Forelimb muscle (tissue), 1 donor: ENCODE measurements around the gene ETNK1. TPM values are rescaled to one million over a fixed set of nuclear protein-coding genes. Genes with fewer than 3 reads are reported as not detected.

Source experiments
- DNase-seq: peaks from one replicate; pipeline ENCODE4 v3.0.0-alpha.2; 2013; ENCODE audit warnings: low read depth
- polyA plus RNA-seq: library from polyadenylated mRNA; unstranded; fragments of 120-200 nt; gene quantifications from one replicate; pipeline ENCODE4 v1.2.1, GENCODE V29; 2013; ENCODE audit not compliant: insufficient read length

The ETNK1 gene
- polyA plus RNA-seq, 1 donor, result 19.7 TPM

DNA sequence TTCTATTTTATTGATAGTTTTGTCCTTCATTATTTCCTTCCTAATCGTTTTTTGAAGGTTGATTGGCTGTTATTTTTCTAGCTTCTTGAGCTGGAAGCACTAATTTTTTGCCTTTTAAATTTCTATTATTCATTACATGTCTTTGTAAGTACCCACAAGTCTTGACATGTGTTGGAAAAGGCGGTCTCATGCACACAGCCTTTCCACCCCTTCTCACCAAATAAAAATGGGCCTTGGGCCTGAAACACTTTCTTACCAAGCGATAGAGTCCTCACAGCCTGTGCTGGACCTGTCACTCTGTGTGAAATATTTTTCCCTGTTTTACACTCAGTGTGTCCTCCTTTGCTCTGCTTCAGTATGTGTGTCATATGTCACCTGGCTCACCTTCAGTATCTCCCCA lies 9.9 kb downstream of the ETNK1 start:
- DNase-seq, result no peak

DNA sequence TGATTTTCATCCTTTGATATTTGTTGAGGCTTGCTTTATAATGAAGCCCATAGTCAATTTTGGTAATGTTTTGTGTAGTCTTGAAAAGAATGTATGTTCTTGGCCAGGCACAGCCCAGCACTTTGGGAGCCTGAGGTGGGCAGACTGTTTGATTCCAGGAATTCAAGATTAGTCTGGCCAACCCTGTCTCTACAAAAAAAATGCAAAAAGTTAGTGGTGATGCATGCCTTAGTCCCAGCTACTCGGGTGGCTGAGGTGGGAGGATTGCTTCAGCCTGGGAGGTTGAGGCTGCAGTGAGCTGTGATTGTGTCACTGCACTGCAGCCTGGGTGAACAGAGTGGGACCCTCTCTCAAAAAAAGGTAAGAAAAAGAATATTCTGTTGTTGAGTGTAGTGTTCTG lies 10.8 kb downstream of the ETNK1 start:
- DNase-seq, result no peak

DNA sequence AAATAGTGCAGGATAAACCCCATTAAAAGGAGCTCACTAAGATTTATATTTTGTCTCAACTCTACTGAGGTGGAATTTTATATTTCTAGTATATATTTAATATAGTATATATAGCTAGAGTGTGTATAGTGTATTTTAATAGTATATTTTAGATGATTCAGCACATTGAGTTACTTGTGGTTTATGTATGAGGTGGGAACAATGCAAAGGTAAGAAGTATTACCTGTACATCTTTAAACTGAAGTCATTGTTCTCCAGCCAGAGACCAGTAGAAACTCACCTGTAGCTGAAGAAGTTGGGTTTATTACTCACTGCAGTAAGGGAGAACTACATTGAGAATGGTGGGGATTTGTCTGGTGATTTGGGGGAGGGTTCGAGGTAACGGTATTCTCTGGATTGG lies 15.9 kb downstream of the ETNK1 start:
- no peak for DNase-seq

DNA sequence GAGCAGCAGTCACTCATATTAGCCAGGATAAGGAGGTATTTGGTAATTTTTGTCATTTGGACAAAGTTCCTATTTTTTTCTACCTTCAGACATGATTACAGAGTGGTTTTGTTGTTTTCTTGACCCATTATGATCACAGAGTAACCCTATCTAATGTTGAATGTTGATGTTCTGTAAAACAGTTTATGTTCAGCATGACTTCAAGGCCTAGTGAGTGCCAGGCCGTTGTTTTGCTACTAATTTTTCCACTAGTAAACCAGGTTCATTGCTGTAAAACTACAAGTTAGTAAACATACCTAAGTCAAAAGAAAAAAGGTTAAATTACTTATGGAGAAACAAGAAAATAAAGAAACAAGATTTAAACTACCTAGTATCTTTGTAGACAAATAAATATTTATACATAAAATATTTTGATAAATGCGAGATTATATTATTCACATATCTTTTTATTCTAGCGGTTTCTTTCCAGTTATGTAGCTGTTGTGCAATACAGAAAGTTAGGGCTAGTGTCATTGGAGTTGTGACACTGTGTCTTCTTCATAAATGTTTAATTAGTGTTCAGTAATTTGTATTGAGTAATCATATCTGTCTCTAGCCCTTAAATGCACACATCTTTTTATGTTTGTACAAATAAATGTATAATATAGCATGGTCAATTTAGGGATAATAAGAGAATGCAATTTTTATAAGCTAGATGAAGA lies 16.5 kb downstream of the ETNK1 start:
- no peak for DNase-seq

DNA sequence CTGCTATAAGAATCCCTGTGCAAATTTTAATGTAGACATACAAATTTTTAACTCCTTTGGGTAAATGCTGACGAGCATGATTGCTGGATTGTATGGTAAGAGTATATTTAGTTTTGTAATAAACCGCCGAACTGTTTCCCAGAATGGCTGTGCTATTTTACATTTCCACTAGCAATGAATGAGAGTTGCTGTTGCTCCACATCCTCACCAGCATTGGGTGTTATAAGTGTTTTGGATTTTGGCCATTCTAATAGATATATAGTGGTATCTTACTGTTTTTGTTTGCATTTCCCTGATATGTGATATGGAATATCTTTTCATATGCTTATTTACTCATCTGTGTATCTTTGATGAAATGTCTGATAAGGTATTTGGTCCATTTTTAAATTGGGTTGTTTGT lies 23.7 kb downstream of the ETNK1 start:
- DNase-seq, result no peak

DNA sequence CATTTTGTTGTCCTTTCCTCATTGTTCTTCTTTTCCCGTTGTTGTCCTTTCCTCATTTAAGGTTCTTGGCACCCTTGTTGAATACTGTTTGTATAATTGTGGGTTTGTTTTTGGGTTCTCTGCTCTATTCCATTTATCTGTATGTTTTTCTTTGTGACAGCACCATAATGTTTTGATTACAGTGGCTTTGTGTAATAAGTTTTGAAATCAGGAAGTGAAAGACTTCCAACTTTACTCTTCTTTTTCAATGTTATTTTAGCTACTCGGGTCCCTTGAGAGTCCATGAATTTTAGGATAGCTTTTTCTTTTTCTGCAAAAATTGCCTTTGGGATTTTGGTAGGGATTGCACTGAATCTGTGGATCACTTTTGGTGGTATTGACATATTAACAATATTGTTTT lies 28.1 kb downstream of the ETNK1 start:
- DNase-seq, result no peak

DNA sequence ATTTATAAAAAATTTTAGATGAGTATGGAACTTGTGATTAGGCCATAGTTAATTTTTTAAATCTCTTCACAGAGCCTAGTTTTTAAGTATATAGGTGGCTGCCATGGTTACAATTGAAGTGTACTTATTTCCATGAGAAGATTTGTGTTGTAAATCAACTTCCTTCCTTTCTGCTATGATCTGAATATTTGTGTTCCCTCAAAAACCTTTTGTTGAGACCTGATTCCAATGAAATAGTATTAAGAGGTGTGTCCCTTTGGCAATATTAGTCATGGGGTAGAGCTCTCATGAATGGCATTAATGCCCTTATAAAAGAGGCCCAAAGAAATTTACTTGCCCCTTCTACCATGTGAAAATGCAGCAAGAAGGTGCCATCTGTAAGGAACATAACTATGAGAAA lies 28.8 kb downstream of the ETNK1 start:
- DNase-seq, result no peak

DNA sequence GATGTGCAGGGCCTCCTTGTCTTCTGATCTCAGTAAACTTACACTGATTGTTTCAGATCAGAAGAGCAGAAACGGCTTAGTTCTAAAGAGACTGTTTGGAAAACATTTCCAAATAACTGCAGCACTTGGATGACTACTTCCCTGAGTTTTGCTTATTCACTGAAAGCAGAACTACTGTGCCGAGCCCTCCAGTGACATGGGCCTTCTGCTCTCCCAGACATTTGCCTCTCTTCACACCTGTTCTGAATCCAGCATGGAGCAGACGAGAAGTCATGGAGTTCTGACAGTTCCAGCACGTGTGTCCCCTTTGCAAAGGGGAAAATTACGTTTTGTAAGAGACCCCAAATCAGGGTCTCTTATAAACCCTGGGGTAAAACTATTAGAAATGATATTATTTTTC lies 31.4 kb downstream of the ETNK1 start:
- no peak for DNase-seq

DNA sequence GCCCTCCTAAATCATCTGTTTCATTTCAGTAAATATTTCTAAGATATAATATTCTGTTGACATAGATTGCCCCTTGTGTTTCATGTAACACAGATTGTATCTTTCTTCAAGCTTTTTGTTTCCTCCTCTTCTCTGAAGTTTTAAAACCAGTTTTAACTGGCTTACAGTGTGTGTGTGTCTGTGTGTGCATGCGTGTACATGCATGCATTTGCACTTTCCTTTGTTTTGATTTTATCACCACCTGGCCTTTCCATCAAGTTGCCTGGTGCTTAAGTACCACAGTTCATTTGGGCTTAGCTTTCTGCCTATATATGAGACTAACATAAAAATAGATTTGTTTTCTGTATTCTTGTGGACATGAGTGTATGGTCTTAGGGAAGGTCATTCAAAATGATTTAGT lies 31.9 kb downstream of the ETNK1 start:
- no peak for DNase-seq

DNA sequence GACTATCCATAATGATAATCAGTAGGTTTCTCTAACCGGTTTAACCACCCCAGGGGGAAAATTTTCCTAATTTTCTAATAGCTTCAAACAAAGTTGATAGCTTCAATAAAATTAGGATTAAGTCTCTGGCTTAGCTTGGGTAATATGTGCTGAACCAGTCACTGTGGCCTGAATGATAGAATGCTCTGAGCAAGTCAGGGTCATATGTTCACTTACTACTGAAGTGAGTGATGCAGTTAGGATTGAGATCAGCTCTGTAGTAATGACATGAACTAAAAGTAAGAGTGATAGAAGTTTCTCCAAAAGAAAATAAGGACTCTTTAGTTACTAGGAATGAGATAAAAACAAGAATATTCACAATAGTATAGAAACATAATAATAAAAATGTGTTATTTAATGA lies 32.6 kb downstream of the ETNK1 start:
- DNase-seq, result no peak

DNA sequence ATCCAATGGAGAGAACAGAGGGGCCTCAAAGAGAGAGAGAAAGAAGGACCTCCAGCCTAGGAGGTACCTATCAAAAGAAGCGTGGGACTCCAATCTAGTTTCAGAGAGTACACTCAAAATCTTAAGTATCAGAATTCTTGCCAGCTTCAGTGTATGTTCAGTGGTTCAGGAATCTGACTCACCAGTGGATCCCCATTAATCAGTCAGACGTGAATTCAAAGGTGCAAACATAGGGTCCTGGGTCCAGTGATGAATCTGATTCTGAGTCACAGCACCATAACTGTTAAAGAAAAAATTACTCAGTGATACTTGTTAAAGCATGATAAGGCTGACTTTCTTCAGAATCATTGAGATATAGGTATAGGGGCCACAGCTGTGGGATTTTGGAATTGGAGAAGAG lies 33.2 kb downstream of the ETNK1 start:
- no peak for DNase-seq

DNA sequence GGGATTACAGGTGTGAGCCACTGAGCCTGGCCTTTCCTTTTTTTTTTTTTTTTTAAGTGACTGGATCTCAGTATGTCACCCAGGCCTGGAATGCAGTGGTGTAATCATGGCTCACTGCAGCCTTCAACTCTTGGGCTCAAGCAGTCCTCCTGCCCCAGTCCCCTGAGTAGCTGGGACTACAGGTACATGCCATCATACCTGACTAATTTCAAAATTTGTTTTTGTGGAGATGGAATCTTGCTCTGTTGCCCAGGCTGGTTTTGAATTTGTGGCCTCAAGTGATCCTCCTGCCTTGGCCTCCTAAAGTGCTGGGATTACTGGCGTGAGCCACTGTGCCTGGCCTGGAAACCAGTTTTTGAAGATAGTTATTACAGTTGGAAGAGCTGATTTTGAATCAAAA lies 37.4 kb downstream of the ETNK1 start:
- no peak for DNase-seq

DNA sequence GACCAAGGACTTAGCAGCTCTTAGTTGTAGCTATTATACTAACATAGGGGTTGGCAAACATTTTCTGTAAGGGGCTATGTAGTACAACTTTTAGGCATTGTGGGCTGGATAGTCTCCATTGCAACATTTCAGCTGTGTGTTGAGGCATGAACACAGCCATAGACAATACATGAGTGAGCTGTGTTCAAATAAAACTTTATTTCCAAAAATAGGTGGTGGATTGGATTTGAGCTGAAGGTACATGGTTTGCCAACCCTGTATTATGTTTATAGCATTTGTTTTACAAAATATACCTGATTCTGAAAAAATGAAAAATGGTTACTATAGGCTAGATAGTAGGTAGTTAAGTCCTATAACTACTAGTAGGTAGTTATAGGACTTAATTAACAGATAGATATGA lies 40.5 kb downstream of the ETNK1 start:
- DNase-seq, result no peak

DNA sequence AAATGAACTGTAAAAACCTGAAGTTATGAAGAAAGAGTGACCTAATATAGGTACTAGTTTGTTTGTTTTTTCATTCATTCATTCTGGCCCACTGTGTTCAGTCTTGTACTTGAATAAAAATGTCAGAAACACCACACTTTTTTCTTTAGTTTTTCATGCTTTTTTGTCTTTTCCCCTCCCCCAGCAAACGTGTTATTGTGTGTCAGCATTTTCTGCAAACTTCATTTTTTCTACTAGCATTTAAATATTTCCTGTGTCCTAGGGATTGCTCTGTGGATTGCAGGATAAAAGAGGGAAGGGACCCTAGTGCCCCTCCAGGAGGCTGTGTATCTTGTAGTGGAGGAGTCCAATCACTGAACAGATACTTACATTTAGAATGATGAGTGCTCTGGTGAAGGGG lies 42.2 kb downstream of the ETNK1 start:
- no peak for DNase-seq

DNA sequence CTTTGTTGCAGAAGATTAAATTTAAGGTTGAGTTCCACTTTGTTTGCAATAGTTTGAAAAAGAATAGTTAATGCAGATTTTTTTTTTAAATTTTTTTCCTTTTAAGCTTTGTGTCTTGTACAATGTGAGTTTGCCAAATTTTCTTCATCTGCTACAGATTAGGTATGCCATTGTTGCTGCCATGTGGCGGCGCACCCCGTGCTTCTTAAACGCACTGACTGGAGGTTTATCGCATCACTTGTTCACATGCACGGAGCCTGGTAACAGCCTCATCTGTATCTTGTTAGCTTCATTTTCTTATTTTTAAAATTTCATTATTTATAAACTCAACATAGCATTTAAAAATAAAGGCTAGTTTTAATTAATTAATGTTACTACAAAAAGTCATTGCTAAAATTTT lies 43.5 kb downstream of the ETNK1 start:
- DNase-seq, result no peak

DNA sequence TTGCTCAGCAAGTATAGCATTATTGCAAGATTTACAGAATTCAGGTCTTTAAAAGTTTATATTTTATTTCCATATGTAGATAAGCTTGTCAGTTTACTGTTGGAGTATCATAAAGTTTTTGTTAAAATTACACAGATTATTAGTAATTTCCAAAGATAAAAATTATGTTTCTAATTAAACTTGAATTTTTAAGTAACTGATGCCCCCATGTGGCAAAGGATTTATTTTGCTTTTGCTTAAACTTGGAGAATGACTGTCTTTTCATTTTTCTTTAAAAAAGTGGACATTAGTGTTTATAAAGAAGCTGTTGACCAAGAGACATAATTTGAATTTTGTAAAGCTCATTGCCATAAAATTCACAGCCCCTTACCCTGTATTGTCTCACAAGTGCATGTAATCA lies 45.8 kb downstream of the ETNK1 start:
- no peak for DNase-seq

DNA sequence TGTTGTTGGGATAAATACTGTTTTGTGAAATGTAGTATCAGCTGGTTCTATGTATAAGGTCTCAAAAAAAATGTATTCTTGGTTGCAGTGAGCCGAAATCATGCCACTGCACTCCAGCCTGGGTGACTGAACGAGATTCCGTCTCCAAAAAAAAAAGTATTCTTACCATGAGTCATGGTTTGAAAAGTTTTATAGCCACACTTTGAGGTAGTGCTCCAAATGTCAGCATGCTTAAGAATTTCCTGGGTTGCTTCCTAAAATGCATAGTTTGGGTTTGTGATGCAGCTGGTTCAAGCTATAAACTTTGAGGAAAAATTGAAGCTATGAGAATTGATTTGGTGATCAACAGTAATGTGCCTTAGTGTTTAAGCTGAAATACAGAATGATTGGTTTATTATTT lies 48.0 kb downstream of the ETNK1 start:
- no peak for DNase-seq

DNA sequence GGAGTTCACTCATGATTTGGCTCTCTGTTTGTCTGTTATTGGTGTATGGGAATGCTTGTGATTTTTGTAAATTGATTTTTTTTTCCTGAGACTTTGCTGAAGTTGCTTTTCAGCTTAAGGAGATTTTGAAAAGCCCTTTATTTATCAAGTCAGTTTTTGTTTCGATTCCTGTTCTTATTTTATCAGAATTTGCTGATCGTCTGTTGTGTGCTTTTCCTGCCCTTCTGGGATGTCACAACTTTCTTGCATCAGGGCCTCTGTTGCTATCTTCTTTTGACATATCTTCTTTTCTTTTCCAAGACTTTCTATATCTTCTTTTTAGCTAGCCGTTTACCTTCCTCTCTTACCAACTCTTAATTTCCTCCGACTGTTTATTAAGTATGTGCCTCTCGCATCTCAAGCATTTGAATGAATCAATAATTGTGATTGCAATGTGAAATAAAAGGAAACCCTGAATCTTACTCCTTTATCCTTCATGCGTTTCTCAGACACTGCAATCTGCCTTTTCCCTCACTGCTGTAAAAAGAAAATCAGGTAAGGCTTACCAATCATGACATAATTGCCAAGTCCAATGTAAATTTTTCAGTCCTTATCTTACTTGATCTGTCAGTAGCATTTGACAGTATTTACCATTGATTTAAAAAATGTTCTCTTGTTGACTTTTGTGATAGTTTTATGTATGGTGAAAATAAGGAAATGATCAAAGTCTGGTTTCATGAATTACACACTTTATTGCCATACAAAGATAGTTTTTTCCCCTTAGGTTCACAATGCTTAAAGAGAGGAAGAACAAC lies 53.0 kb downstream of the ETNK1 start:
- DNase-seq, result no peak

DNA sequence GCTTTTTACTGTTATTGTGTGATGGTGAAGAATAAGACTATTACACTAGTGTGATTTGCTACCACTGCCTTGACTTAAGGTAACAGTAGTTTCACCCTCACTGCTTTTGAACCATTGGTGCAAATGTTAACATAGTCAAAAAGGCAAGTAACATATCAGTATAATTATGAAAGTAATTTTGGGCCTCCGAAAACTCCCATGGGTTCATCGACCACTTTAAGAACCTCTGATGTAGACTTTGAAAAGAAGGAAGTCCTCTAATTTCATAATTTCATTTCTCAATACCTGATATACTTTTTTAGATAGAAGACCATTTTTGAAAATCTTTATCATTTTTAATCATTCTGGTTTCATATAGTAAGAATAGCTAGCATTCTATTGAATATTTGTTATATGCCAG lies 57.7 kb downstream of the ETNK1 start:
- DNase-seq, result no peak

DNA sequence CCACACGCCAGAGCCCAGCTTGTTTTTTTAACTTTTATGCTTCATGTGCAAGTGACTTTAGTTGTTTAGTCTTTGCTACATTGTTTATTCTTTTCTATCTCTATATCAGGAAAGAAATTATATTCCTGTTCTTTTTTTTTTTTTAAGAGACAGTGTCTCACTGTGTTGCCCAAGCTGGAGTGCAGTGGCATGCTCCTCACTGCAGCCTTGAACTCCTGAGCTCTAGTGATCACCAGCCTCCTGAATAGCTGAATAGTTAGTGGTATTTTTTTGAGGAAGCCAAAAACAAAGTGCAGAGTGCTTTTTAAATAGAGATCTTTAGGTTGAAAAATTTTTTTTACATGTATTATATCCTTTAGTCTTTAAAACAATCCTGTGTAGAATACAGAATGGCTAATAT lies 58.2 kb downstream of the ETNK1 start:
- DNase-seq, result no peak

DNA sequence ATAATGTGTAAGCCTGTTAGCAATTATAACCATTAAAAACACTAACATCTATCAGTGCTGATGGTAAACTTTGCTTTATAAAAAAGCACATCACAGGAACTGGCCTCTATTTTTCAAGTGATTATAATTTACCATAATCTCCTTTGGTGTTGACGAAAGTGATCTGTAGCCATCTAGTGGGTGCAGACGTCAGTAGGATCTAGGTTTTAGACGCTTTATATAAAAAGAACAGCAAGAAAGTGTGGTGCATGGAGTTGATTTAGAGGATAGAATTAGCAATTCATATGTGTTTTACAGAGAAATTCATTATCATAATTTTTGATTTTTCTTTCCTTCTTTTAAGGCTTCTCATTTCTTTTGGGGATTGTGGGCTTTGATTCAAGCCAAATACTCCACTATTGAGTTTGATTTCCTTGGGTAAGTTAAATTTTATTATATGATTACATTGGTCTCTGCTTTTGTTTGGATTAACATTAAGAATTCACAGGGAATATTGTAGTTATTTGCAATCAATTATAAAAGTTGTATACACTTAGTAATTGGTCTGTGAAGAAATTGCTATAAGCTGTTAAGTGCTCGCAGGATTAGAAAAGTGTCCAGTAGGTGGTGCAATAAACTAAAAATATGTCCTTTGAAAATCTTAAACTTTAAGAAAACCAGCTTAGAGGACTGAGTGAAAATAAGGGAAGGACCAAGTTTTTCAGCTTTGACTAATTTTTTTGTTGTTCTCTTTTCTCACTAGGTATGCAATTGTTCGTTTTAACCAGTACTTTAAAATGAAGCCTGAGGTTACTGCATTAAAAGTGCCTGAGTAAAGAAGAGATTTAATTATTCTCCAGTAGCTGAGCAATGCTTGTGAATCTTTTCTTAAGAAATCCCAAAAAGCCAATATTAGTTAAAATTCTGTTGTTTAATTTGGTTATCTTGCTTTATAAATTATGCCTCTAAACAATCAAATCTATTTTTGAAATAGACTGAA lies 59.5 kb downstream of the ETNK1 start:
- DNase-seq, result peak; percentile 20

DNA sequence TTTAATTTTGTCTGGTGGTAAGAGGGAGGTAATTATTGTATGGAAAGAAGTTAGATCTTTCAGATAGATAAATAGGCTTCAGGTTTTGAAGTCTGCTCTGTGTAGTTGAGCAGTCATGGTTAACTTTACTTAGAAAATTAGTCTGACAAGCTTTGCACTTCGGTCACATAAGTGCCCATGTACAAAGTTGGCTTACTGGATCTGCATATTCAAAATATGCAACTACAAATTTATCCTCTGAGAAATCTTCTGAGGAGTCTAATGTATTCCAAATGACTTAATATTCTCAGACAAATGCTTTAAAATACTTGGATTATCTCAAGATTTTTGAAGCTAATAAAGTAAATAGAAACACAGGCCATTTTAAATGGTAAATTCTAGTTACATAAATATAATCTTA lies 61.2 kb downstream of the ETNK1 start:
- no peak for DNase-seq
